ENCODE measurements around the gene ZIC5. TPM values are rescaled to one million over a fixed set of nuclear protein-coding genes. Genes with fewer than 3 reads are reported as not detected.

Gene ZIC5
- total and polyA plus RNA-seq, 9 of the 15 experiments (the other 6 are each of a cell fraction or from before 2014, with no cell fraction given) = 0.57 to 2.0 (median 1.1) TPM

DNA sequence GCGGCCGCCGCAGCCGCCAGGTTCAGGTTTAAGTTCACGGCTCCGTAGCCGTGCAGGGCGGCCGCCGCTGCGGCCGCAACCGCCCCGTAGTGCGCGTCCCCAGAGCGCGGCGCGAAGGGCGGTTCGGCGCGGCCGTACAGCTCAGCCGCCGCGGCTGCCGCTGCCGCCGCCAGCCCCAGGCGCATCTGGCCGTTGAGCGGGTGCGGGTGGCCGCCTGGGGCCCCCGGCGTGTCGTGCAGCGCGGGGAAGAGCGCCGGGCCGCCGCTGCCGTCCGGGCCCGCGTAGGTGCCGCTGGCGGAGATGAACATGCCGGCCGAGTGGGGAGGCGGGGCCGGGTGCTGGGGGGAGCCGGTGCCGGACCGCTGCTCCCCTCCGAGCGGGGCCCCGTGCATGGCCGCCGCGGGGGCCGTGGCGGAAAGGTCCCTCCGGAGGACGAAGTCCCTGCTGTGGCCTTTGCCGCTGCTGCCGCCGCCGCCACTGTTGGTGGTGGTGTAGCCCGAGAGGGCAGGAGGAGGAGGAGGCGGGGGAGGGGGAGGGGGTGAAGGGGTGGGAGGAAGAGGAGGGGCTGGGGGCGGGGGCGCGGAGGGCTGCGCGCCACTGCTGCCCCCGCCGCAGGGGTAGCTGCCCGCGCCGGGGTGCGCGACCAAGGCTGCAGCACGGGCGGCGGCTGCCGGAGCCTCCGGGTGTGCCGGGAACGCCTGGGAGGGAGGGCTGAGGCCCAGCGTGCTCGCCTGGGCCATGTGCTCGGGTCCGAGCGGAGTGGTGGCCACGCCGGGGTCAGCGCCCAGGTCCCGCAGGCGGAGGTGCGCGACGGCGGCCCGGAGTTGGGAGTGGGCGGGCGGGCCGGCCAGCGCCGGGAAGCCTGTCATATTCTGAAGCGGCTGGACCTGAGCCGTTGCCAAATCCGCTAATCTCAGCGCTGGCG lies 654 bp downstream of the ZIC5 start (continued):
- TF ChIP-seq CEBPZ (IDR thresholded peaks at IDR 0.05; ENCODE audit: borderline replicate concordance, low read depth, low read length) (no peak), ZBED1 (IDR thresholded peaks at IDR 0.05) (no peak), NFIX (CRISPR knock-in tag; IDR thresholded peaks at IDR 0.05; ENCODE audit: low read depth) (no peak), HDAC1 (IDR thresholded peaks at IDR 0.05) (no peak), SMARCC2 (IDR thresholded peaks at IDR 0.05; ENCODE audit: low read depth) (no peak), TOE1 (IDR thresholded peaks at IDR 0.05; ENCODE audit: borderline replicate concordance) (no peak), TOE1 (CRISPR knock-in tag; IDR thresholded peaks at IDR 0.05; ENCODE audit: borderline replicate concordance, low read depth) (no peak), ZNF644 (tag; IDR thresholded peaks at IDR 0.05; ENCODE audit: low read depth) (no peak), ZNF224 (CRISPR knock-in tag; IDR thresholded peaks at IDR 0.05) (no peak), GTF2B (IDR thresholded peaks at IDR 0.05; ENCODE audit: extremely low read depth, insufficient read length) (no peak), ZNF175 (CRISPR knock-in tag; IDR thresholded peaks at IDR 0.05; ENCODE audit: low read depth) (no peak), CHCHD3 (CRISPR knock-in tag; IDR thresholded peaks at IDR 0.05) (no peak), NR2C1 (IDR thresholded peaks at IDR 0.05) (no peak), NR2C1 (tag; IDR thresholded peaks at IDR 0.05) (no peak), TRIM24 (IDR thresholded peaks at IDR 0.05) (no peak), BCL6 (CRISPR knock-in tag; IDR thresholded peaks at IDR 0.05) (no peak), DACH1 (IDR thresholded peaks at IDR 0.05; ENCODE audit: partially characterized antibody) (no peak), MTA2 (IDR thresholded peaks at IDR 0.05; ENCODE audit: low read depth) (no peak), ZBTB2 (IDR thresholded peaks at IDR 0.05) (no peak), CBX3 (IDR thresholded peaks at IDR 0.05; ENCODE audit: borderline replicate concordance in 1 of 2, low read length in 2 of 2) (no peak), PRPF4 (IDR thresholded peaks at IDR 0.05; ENCODE audit: insufficient read depth, low read depth, low read length, poor library complexity, severe bottlenecking) (no peak), POLR2G (IDR thresholded peaks at IDR 0.05; ENCODE audit: low read depth, low read length) (peak; percentile 65), SRSF3 (IDR thresholded peaks at IDR 0.05; ENCODE audit: insufficient read depth, low read length) (no peak)
- TF ChIP-seq, protein P1, sequence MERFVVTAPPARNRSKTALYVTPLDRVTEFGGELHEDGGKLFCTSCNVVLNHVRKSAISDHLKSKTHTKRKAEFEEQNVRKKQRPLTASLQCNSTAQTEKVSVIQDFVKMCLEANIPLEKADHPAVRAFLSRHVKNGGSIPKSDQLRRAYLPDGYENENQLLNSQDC (CRISPR knock-in tag; IDR thresholded peaks at IDR 0.05) = no peak

Data from K562 (cell line).